Heart right ventricle (tissue), 16 donors: ENCODE data around the gene ADAMTS17. TPM values are rescaled to one million over a fixed set of nuclear protein-coding genes. Genes with fewer than 3 reads are reported as not detected.

ENCODE experiments used
- ATAC-seq, 8 donors: fragments of 200-7000 bp; cut with Tn5 transposase; one replicate each; pipeline ENCODE4 v1.9.1; 2020; ENCODE audit warnings: mild to moderate bottlenecking in 8 of 8, moderate library complexity in 8 of 8, moderate number of reproducible peaks in 1 of 8
- DNase-seq, 2 donors: peaks; one replicate each; pipeline ENCODE4 v3.0.0-alpha.2; 2020
- H3K27ac ChIP-seq, 10 donors: fragments of 200-600 bp; sonication (generic) in 2 of 10; one replicate each; pipeline versions ENCODE4 v1.5.0 to v1.8.0; 2020 to 2022; ENCODE audit warnings: mild to moderate bottlenecking in 3 of 10
- H3K27me3 ChIP-seq, 7 donors: fragments of 200-600 bp; one replicate each; pipeline ENCODE4 v1.8.0; 2021 to 2022; ENCODE audit warnings: mild to moderate bottlenecking in 2 of 7
- H3K36me3 ChIP-seq, 9 donors: fragments of 200-600 bp; sonication (generic) in 1 of 9; one replicate each; pipeline versions ENCODE4 v1.5.0 to v1.8.0; 2020 to 2022; ENCODE audit warnings: mild to moderate bottlenecking in 2 of 9
- H3K4me1 ChIP-seq, 9 donors: fragments of 200-600 bp; sonication (generic) in 1 of 9; one replicate each; pipeline versions ENCODE4 v1.5.0 to v1.8.0; 2020 to 2022; ENCODE audit warnings: mild to moderate bottlenecking in 4 of 9
- H3K4me3 ChIP-seq, 10 donors: fragments of 200-600 bp; sonication (generic) in 2 of 10; one replicate each; pipeline versions ENCODE4 v1.5.0 to v1.8.0; 2020 to 2022; ENCODE audit warnings: mild to moderate bottlenecking in 7 of 10, moderate library complexity in 2 of 10
- H3K9me3 ChIP-seq, 11 donors: fragments of 200-600 bp in 10 of 11; sonication (generic) in 2 of 11; one replicate each; pipeline versions ENCODE4 v1.5.0 to v1.8.0; 2013 to 2022; ENCODE audit warnings: mild to moderate bottlenecking in 2 of 11, control low read depth in 1 of 11, moderate library complexity in 1 of 11
- WGBS, 2 donors: extraction: QIAGEN DNeasy Blood & Tissue Kit; methylation state at CpG; one replicate each; pipeline ENCODE4 v1.1.7; 2013; ENCODE audit warnings: inconsistent platforms in 1 of 2; 5-methylcytosine and 5-hydroxymethylcytosine counted together
- intact Hi-C, 10 donors: fragments of 100-400 bp; cut with DNase I; formaldehyde crosslinking; loops; one replicate each; pipeline versions ENCODE4 v1.11.1 to v1.14.2; 2022
- polyA plus RNA-seq, 2 donors: library from polyadenylated mRNA; stranded (reverse); fragments of 200-250 nt; gene quantifications; one replicate each; pipeline ENCODE4 v1.2.3, GENCODE V29; 2013
- total RNA-seq, 10 donors: library from RNA; stranded (reverse); fragmentation: NEBNext Ultra II Directional in 3 of 10; extraction: Animal tissue kit (Norgen Biotek cat#: 25700) in 3 of 10; gene quantifications; one replicate each; pipeline versions ENCODE4 v1.2.1 to v1.2.4, GENCODE V29; 2021 to 2023
- TF ChIP-seq, protein P1 (sequence below), 9 donors: fragments of 200-600 bp; sonication (generic) in 2 of 9; IDR thresholded peaks; one replicate each; pipeline versions ENCODE4 v1.5.0 to v1.8.0; 2021 to 2022; ENCODE audit warnings: antibody characterized with exemption in 9 of 9, mild to moderate bottlenecking in 5 of 9, moderate library complexity in 1 of 9
- donor health status: Arrhythmogenic right ventricular cardiomyopathy.
- donor health status: ischemic (EF 13 %, LVEDD 7.1; RV severe dilation, severe dysfunction).
- donor health status: healthy with polysubstance abuse.
- donor health status: DM: no; HTN: yes; CAD: no.
- donor health status: DM: no; HTN: no; CAD: no.
- donor health status: ischemic (EF 25% LVEDD 6.9; RV normal size, moderate dysfunction).
- donor health status: ischemic (EF 25% LVEDD 5.7; RV mildly dilated, moderate dysfunction).
- donor health status: healthy.
- donor health status: DM: yes; HTN: yes; CAD: no.
- donor health status: Ischemic cardiomyopathy.
- donor health status: ischemic (EF 35%, LVEDD 5.7; RV mildly dilated, moderate dysfunction).
- donor health status: nonischemic (EF 11% LVEDD 7.7; RV severe dilation, severe dysfunction).
- donor health status: DM: yes; HTN: yes; CAD: no.
- donor health status: PGD.
- donor health status: ischemic (EF 29% LVEDD 5.4; RV normal size, mild dysfunction).
- donor health status: nonischemic (EF 23%, LVEDD 6.1; RV moderate dilation, normal function).

The ADAMTS17 gene
- total and polyA plus RNA-seq, 12 donors: 0.47 to 5.0 (median 1.2) TPM

DNA sequence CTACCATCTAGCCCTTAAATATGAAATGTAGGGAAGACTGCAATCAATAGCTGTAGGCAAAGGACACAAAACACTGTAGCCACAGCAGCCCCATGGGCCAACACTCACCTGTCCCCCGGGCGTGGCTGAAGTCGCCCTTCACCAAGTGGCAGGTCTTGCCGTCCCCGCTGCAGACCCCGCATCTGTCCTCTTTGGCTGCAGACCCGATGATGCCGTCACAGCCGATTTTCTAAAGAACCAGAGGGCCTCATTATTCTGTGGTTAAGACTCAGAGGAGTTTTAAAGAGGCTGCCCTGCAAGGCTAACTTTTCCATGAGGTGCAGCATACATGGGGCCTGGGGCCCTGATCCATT lies 245.6 kb downstream of the ADAMTS17 start:
- no peaks in the 10 kb centered on the region for H3K36me3 ChIP-seq
- no peaks in the 10 kb centered on the region for H3K9me3 ChIP-seq
- TF ChIP-seq, protein P1, sequence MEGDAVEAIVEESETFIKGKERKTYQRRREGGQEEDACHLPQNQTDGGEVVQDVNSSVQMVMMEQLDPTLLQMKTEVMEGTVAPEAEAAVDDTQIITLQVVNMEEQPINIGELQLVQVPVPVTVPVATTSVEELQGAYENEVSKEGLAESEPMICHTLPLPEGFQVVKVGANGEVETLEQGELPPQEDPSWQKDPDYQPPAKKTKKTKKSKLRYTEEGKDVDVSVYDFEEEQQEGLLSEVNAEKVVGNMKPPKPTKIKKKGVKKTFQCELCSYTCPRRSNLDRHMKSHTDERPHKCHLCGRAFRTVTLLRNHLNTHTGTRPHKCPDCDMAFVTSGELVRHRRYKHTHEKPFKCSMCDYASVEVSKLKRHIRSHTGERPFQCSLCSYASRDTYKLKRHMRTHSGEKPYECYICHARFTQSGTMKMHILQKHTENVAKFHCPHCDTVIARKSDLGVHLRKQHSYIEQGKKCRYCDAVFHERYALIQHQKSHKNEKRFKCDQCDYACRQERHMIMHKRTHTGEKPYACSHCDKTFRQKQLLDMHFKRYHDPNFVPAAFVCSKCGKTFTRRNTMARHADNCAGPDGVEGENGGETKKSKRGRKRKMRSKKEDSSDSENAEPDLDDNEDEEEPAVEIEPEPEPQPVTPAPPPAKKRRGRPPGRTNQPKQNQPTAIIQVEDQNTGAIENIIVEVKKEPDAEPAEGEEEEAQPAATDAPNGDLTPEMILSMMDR (IDR thresholded peaks at IDR 0.05): no peak
- peaks cover 0 to 5% (median 0%) of the 10 kb centered on the region in 9 donors for H3K4me1 ChIP-seq
- ATAC-seq (no peak), DNase-seq (no peak)
- intact Hi-C loops: no loop called here
- WGBS, 2 donors: 89 to 95% methylated on average over 9 of the region's 9 CpGs
- H3K27ac ChIP-seq: no peak overlapping the region
- H3K4me3 ChIP-seq: no peak overlapping the region
- H3K27me3 ChIP-seq: no peaks in the 10 kb centered on the region

DNA sequence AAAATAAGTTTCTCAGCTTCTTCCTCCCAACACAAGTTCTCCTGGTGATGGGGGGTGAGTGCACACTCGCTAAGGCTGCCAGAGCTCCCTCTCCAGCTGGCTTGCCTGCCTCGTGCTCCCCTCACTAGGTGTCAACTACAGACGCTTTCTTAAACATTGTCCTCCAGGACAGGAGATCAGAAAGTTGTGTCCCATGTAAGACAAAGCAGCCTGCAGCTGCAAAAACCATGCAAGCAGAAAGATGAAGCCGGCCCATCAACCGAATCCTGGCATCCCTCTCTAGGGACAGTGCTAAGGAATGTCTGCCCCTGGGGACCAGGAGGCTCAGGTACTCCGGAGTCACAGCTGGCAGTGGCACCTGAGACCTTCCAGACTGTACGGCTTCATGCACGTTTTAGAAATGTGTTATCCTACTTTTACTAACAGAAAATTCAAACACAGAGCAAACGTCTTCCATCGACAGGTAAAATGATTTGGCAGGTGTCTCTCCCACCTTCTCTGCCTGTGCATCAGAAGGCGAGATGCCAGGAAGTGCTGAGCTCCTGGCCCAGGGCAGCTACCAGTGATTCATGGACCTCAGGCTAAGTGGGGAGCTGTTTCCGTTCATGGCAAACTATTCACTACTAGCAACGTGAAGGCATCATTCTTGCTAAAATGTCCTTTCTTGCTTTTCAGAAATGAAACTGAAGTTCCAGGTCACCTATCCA lies 246.1 kb downstream of the ADAMTS17 start:
- TF ChIP-seq, protein P1 (IDR thresholded peaks at IDR 0.05): no peak
- WGBS, 2 donors: 84 to 86% methylated on average over 13 of the region's 13 CpGs
- ATAC-seq: no peak
- no peaks in the 10 kb centered on the region for H3K9me3 ChIP-seq
- no peak overlapping the region for H3K4me3 ChIP-seq
- H3K4me1 ChIP-seq: peaks cover 0 to 5% (median 0%) of the 10 kb centered on the region in 9 donors
- H3K27ac ChIP-seq: no peak overlapping the region
- H3K27me3 ChIP-seq: no peaks in the 10 kb centered on the region
- H3K36me3 ChIP-seq: no peaks in the 10 kb centered on the region
- no peak for DNase-seq
- intact Hi-C loops: no loop called here

DNA sequence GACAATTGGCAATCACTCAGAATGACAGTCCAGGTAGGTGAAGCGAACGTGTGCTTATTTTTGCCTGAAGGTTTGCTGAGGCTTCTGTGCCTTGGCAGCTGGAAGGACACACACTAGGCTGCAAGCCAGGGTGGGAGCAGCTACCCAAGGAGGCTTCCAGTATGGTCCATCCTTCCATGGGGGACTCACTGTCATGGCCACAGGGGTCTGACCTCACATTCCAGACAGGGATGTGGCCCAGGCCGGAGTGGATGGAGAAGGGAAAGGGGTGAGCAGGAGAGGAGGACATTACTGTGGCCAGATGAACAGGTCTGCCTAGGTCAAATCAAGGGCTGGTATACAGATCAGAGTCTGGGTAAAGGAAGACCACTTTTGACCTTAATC lies 247.7 kb downstream of the ADAMTS17 start:
- Histone ChIP-seq H3K4me3 (no peak overlapping the region), H3K27ac (no peak overlapping the region), H3K4me1 (peaks cover 0 to 5% (median 0%) of the 10 kb centered on the region in 9 donors), H3K27me3 (no peaks in the 10 kb centered on the region), H3K36me3 (no peaks in the 10 kb centered on the region), H3K9me3 (no peaks in the 10 kb centered on the region)
- 66 to 74% methylated on average over 3 of the region's 3 CpGs for WGBS, 2 donors
- TF ChIP-seq, protein P1 (IDR thresholded peaks at IDR 0.05): no peak
- DNase-seq (no peak), ATAC-seq (no peak)
- intact Hi-C loops: no loop called here

DNA sequence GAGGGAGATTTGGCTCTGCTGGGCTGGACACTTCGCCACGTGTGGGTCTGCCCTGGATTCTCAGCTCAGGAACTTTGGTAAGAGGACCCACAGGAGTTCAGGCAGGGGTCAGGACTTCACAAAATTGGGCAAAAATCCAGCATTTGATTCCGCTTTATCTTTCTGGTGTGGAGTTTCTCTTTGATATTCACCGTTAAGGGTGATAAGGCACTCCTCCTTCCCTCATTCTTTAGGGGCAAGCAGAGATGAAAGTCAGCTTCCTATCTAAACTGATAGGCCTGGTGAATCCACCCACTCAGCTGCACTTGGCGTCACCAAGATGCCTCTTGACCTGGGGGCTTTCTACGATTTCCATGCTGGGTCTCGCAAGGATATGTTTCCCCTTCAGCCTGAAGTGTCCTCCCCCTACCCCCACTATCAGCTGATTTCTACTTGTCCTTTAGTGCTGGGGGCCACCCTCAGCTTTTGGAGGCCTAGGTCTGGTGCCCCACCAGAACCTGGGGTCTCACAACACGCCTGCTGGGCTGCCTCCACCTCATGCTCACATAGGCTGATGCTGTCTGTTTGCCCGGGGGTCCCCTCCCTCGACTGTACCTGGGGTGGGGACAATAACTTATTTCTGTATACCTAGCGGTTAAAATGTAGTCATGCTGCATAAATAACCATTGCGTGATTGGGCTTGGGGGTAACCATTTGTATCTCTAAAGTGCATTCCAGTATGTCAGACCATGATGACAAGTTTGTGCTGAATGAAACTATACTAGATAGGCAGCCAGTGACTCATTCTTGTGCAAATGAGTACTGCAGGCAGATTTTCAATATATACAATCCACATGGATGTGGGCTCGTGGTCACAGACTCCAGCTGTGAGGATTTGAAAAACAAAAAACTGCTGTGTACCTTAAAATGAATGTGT lies 248.3 kb downstream of the ADAMTS17 start:
- Histone ChIP-seq H3K27me3 (no peaks in the 10 kb centered on the region), H3K9me3 (no peaks in the 10 kb centered on the region), H3K36me3 (no peaks in the 10 kb centered on the region), H3K4me1 (peaks cover 0 to 5% (median 0%) of the 10 kb centered on the region in 9 donors), H3K27ac (no peak overlapping the region), H3K4me3 (no peak overlapping the region)
- intact Hi-C loops: no loop called here
- DNase-seq (no peak), ATAC-seq (peak in 3 of 8 donors; percentile 47 to 52 (median 51))
- TF ChIP-seq, protein P1 (IDR thresholded peaks at IDR 0.05): no peak
- 61 to 65% methylated on average over 13 of the region's 13 CpGs for WGBS, 2 donors
